ENCODE results near the gene GAB3.
"Not testable (repeated sequence)": the region's sequence is repeated elsewhere in the genome, so short reads cannot be mapped to it uniquely, and the experiment has no call there.

Gene GAB3

GRCh38 chrX:154654372-154654771 lies 96.5 kb downstream of the GAB3 start:
- no peak for DNase-seq (ENCODE audit: low spot score)
- ChIA-PET POLR2A (ENCODE audit: low non-redundant PET) (no interaction called here), CTCF (no interaction called here)
- TF ChIP-seq, protein P1, sequence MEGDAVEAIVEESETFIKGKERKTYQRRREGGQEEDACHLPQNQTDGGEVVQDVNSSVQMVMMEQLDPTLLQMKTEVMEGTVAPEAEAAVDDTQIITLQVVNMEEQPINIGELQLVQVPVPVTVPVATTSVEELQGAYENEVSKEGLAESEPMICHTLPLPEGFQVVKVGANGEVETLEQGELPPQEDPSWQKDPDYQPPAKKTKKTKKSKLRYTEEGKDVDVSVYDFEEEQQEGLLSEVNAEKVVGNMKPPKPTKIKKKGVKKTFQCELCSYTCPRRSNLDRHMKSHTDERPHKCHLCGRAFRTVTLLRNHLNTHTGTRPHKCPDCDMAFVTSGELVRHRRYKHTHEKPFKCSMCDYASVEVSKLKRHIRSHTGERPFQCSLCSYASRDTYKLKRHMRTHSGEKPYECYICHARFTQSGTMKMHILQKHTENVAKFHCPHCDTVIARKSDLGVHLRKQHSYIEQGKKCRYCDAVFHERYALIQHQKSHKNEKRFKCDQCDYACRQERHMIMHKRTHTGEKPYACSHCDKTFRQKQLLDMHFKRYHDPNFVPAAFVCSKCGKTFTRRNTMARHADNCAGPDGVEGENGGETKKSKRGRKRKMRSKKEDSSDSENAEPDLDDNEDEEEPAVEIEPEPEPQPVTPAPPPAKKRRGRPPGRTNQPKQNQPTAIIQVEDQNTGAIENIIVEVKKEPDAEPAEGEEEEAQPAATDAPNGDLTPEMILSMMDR (conservative IDR thresholded peaks at IDR 0.05; ENCODE audit: low read depth), result no peak
- no peak overlapping the region for H3K27ac ChIP-seq

DNA sequence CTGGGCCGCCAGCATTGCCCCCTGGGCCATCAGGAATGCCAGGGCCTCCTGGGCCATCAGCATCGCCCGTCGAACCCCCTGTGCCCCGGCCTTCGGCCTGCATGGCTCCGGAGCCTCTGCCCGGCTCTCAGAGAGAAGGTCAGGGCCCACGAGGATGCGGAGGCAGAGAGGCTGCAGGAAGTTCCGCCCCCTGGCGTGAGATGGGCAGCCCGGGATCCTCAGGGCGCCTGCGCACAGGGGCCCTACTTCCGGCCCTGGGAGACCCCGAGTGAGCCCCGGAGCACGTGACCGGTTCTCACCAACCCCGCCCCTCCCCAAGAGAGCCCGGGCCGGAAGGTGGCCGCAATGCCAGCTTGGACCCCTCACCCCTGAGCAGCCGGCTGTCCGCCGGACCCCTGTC lies 97.5 kb downstream of the GAB3 start, which contains the start of gene CTAG2:
Gene CTAG2, minus strand, starts transcription at position 167 of the 400 bp plus-strand sequence. Its CDS starts 64 bp downstream, at position 103.
- H3K27ac ChIP-seq; DNase-seq (ENCODE audit: low spot score); POLR2A ChIA-PET (ENCODE audit: low non-redundant PET); CTCF ChIA-PET: not testable (repeated sequence)

- no peak for DNase-seq (ENCODE audit: low spot score)
- ChIA-PET CTCF (no interaction called here), POLR2A (ENCODE audit: low non-redundant PET) (no interaction called here)
- TF ChIP-seq, protein P1 (conservative IDR thresholded peaks at IDR 0.05; ENCODE audit: low read depth), result no peak
- no peak overlapping the region for H3K27ac ChIP-seq
Observed at GRCh38 chrX:154653048-154653401, 97.9 kb downstream of the GAB3 start.

DNA sequence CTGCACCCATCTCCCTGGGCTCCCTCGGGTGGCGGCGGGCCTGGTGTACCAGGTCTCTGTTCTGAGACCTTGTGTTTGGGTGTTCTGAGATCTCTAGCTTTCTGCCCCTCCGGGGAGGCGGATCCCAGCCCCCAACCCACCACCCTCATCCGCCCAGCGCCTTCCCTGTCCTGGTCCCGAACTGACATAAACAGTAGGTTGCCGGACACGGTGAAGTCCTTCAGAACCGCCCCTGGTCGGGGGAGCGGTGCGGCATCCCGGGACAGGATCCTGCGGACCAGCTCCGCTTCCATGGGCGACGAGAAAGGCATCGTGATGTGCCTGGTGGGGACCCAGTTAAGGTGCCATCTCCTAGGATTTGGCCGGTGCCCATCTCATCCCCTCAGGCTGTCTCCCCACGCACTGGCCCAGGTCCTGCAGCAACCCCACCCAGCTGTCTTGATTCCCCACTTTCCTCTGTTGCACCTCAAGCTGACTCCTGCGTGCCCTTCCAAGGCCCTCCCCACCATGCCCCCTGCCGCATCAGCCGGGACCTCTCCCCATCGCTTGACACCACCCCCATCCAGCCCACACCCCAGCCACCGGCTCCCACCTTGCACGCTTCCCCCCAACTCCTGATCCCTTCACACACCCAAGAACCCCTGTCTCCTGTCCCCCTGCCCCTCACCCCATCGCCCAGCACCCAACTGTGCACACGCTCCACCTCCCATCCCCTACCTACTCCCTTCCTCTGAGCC lies 98.4 kb downstream of the GAB3 start:
- no peak for DNase-seq (ENCODE audit: low spot score)
- CTCF ChIA-PET, result no interaction called here
- POLR2A ChIA-PET (ENCODE audit: low non-redundant PET), result no interaction called here
- no peak overlapping the region for H3K27ac ChIP-seq
- TF ChIP-seq, protein P1 (conservative IDR thresholded peaks at IDR 0.05; ENCODE audit: low read depth), result no peak

- ChIA-PET POLR2A (ENCODE audit: low non-redundant PET) (no interaction called here), CTCF (no interaction called here)
Observed at GRCh38 chrX:154650221-154650510, 100.7 kb downstream of the GAB3 start.

DNA sequence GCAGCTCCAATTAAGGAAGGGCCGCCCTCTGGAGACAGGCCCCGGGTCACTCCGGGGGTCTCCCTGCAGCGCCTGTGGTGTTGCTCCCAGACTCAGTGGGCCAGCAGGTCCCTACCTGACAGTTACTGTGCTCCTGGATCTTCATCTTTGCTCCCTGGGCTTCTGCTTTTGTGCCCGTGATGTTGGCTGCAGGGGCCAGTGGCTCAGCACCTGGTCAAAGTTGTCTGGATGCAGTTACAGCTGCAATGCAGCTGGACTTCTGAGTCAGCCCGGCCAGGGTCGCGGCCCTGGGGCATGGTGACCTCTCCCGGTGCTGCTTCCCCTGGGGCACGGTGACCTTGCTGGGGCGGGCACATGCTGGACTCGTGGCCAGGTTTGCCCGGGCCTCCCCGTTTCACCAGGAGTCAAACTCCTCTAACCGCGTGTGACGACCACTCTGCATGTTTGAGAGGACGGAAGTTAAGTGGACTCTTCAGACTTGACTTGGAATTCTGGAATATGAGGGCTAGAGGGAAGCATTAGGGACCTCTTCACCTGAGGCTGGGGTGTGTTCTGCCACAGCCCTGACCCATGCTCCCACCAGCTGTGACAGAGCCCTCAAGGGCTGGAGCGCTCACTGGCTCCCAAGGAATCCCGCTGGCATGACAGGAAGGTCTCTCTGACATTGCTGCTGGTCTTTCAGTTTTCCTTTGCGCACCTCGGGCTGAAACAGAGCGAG lies 101.2 kb downstream of the GAB3 start:
- TF ChIP-seq, protein P1 (conservative IDR thresholded peaks at IDR 0.05; ENCODE audit: low read depth), result no peak

More at GRCh38 chrX:154650221-154650510, 100.7 kb downstream of the GAB3 start:
- no peak for DNase-seq (ENCODE audit: low spot score)
- TF ChIP-seq, protein P1 (conservative IDR thresholded peaks at IDR 0.05; ENCODE audit: low read depth), result no peak
- no peak overlapping the region for H3K27ac ChIP-seq

GRCh38 chrX:154648931-154649330 lies 101.9 kb downstream of the GAB3 start:
- no peak for DNase-seq (ENCODE audit: low spot score)
- ChIA-PET CTCF (no interaction called here), POLR2A (ENCODE audit: low non-redundant PET) (no interaction called here)
- TF ChIP-seq, protein P1 (conservative IDR thresholded peaks at IDR 0.05; ENCODE audit: low read depth), result no peak
- no peak overlapping the region for H3K27ac ChIP-seq

More for the DNA sequence above, 101.2 kb downstream of the GAB3 start:
- no peak overlapping the region for H3K27ac ChIP-seq
- CTCF ChIA-PET, result no interaction called here
- no peak for DNase-seq (ENCODE audit: low spot score)
- POLR2A ChIA-PET (ENCODE audit: low non-redundant PET), result no interaction called here

GRCh38 chrX:154645745-154646378 lies 105.0 kb downstream of the GAB3 start:
- DNase-seq (ENCODE audit: low spot score); POLR2A ChIA-PET (ENCODE audit: low non-redundant PET); CTCF ChIA-PET; H3K27ac ChIP-seq: not testable (repeated sequence)

GRCh38 chrX:154643708-154644107 lies 107.2 kb downstream of the GAB3 start:
- CTCF ChIA-PET; POLR2A ChIA-PET (ENCODE audit: low non-redundant PET); DNase-seq (ENCODE audit: low spot score); H3K27ac ChIP-seq: not testable (repeated sequence)

DNA sequence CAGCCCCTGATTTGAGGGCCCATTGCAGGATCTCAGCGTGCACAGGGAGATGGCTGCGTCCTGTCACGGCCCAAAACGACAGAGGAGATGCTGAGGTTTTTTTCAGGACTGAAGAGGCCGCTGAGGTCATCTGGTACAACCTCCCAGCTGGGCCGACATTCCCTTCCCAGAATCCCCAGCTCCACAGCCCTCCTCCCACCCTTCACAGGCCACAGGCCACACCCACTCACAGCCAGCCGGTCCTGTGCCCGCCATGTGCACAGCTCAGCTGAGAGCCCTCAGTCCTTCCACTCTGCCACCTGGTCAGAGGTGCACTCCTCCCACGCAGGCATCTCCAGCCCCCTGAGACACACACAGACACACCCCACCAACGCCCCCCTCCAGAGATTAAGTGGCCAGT lies 109.1 kb downstream of the GAB3 start:
- CTCF ChIA-PET; POLR2A ChIA-PET (ENCODE audit: low non-redundant PET); DNase-seq (ENCODE audit: low spot score); H3K27ac ChIP-seq: not testable (repeated sequence)

All from RWPE1 (cell line).